Keratinocyte (primary cell): ENCODE data around the gene EGFR. TPM values are rescaled to one million over a fixed set of nuclear protein-coding genes. Genes with fewer than 3 reads are reported as not detected.

Source experiments
- DNase-seq: peaks from one replicate; pipeline ENCODE4 v3.0.0-alpha.2; 2011; ENCODE audit warnings: low read depth, missing footprints, low spot score
- FAIRE-seq: peaks from 2 replicates; lab custom pipeline; 2011; peaks lifted over from hg19 to GRCh38; lab: Jason Lieb, UNC
- H2AFZ ChIP-seq: 2 replicates; pipeline ENCODE4 v1.6.0; 2012; ENCODE audit warnings: low read length, control low read depth, inconsistent platforms; ENCODE audit not compliant: control insufficient read depth
- H3K27ac ChIP-seq: 2 replicates; pipeline ENCODE4 v1.5.1; 2011; ENCODE audit warnings: low read length; ENCODE audit not compliant: control insufficient read depth, insufficient read depth
- H3K27me3 ChIP-seq: 3 replicates; pipeline ENCODE4 v1.6.0; 2011; ENCODE audit warnings: low read length; ENCODE audit not compliant: control insufficient read depth, insufficient read depth; ENCODE audit errors: extremely low read depth
- H3K36me3 ChIP-seq, 2 experiments: 2 replicates in 1 of 2; 3 replicates in 1 of 2; pipeline ENCODE4 v1.5.1; 2011; ENCODE audit warnings: low read length in 2 of 2, mild to moderate bottlenecking in 1 of 2; ENCODE audit not compliant: control insufficient read depth in 2 of 2, insufficient read depth in 2 of 2; ENCODE audit errors: extremely low read depth in 1 of 2
- H3K4me1 ChIP-seq: 3 replicates; pipeline ENCODE4 v1.5.1; 2011; ENCODE audit warnings: low read length; ENCODE audit not compliant: control insufficient read depth, insufficient read depth; ENCODE audit errors: extremely low read depth
- H3K4me2 ChIP-seq: 3 replicates; pipeline ENCODE4 v1.6.0; 2011; ENCODE audit warnings: low read depth, low read length; ENCODE audit not compliant: control insufficient read depth, insufficient read depth; ENCODE audit errors: extremely low read depth
- H3K4me3 ChIP-seq, 3 experiments: fragments of 200-600 bp in 1 of 3; sonication (generic) in 1 of 3; 2 replicates in 2 of 3; 3 replicates in 1 of 3; pipeline ENCODE4 v1.5.1; 2011 to 2016; ENCODE audit warnings: low read length in 3 of 3, mild to moderate bottlenecking in 3 of 3, control low read depth in 2 of 3, inconsistent platforms in 1 of 3, low read depth in 1 of 3, mixed read lengths in 1 of 3, mixed run types in 1 of 3, moderate library complexity in 1 of 3; ENCODE audit not compliant: control insufficient read depth in 2 of 3, insufficient read depth in 2 of 3; ENCODE audit errors: extremely low read depth in 1 of 3
- H3K79me2 ChIP-seq: 2 replicates; pipeline ENCODE4 v1.6.0; 2012; ENCODE audit warnings: low read length; ENCODE audit not compliant: control insufficient read depth, insufficient read depth
- H3K9ac ChIP-seq: 3 replicates; pipeline ENCODE4 v1.6.0; 2011; ENCODE audit warnings: low read length; ENCODE audit not compliant: control insufficient read depth, insufficient read depth; ENCODE audit errors: extremely low read depth
- H3K9me1 ChIP-seq: 3 replicates; pipeline ENCODE4 v1.6.0; 2011; ENCODE audit warnings: low read length; ENCODE audit not compliant: control insufficient read depth, insufficient read depth; ENCODE audit errors: extremely low read depth
- H3K9me3 ChIP-seq: 2 replicates; pipeline ENCODE4 v1.5.1; 2012; ENCODE audit warnings: low read depth, low read length; ENCODE audit not compliant: control insufficient read depth
- H4K20me1 ChIP-seq: 3 replicates; pipeline ENCODE4 v1.6.0; 2011; ENCODE audit warnings: low read length; ENCODE audit not compliant: control insufficient read depth, insufficient read depth; ENCODE audit errors: extremely low read depth
- CTCF ChIP-seq, 3 experiments: IDR thresholded peaks in 1 of 3; conservative IDR thresholded peaks in 1 of 3; optimal IDR thresholded peaks in 1 of 3; 2 replicates in 2 of 3; 3 replicates in 1 of 3; pipeline versions ENCODE3 to v1.5.1; 2011; ENCODE audit warnings: low read length in 3 of 3, mild to moderate bottlenecking in 3 of 3, moderate library complexity in 2 of 3, control low read depth in 1 of 3, inconsistent platforms in 1 of 3; ENCODE audit not compliant: insufficient read depth in 2 of 3; ENCODE audit errors: extremely low read depth in 1 of 3
- EZH2 ChIP-seq: IDR thresholded peaks from one replicate; pipeline ENCODE4 v1.6.1; 2012; ENCODE audit warnings: inconsistent platforms, mild to moderate bottlenecking, low read length, moderate library complexity
- dilution Hi-C: fragments of 300-500 bp; cut with MboI; formaldehyde crosslinking; loops from one replicate; pipeline ENCODE4 v1.7.0; 2020; ENCODE audit warnings: low sequenced_read_pairs; ENCODE audit not compliant: extremely low pct_ligation_motif_present
- polyA plus RNA-seq, 5 experiments: library from polyadenylated mRNA; depleted of rRNA in 3 of 5; stranded (reverse) in 3 of 5; stranded (forward) in 1 of 5; unstranded in 1 of 5; fragments of >200 nt; gene quantifications; 1 replicate in 1 of 5; 2 replicates in 3 of 5; 3 replicates in 1 of 5; pipeline versions ENCODE4 v1.2.1 to v1.2.3, GENCODE V29; 2011 to 2012; ENCODE audit warnings: missing spikeins in 2 of 5, low read depth in 1 of 5, low replicate concordance in 1 of 5

EGFR gene
- polyA plus RNA-seq, 1 donor (not counting 4 experiments of a cell fraction or from before 2014, with no cell fraction given), result 120 TPM

GRCh38 chr7:55081472-55082227 lies 62.8 kb downstream of the EGFR start:
- Histone ChIP-seq H3K9ac (peak overlapping the region; percentile 8), H3K36me3 (peaks cover 32 to 56% of the 10 kb centered on the region in 2 experiments), H2AFZ (no peak overlapping the region), H3K27me3 (no peaks in the 10 kb centered on the region), H3K9me1 (peaks cover 11% of the 10 kb centered on the region), H4K20me1 (peaks cover 29% of the 10 kb centered on the region), H3K4me1 (peaks cover 59% of the 10 kb centered on the region), H3K4me2 (no peak overlapping the region), H3K27ac (peak overlapping the region; percentile 26), H3K9me3 (no peaks in the 10 kb centered on the region), H3K4me3 (no peak overlapping the region), H3K79me2 (peaks cover 98% of the 10 kb centered on the region)
- DNase-seq, result no peak
- FAIRE-seq, result no peak
- TF ChIP-seq CTCF (optimal IDR thresholded peaks at IDR 0.05 in 1 of 3, IDR thresholded peaks at IDR 0.05 in 1 of 3, conservative IDR thresholded peaks at IDR 0.05 in 1 of 3; ENCODE audit: extremely low read depth in 1 of 3, insufficient read depth in 2 of 3, low read length in 3 of 3) (no peak), EZH2 (no peak)
- dilution Hi-C loops, result no loop called here

GRCh38 chr7:55082228-55082603 lies 63.4 kb downstream of the EGFR start:
- Histone ChIP-seq H3K9me1 (peaks cover 11% of the 10 kb centered on the region), H3K79me2 (peaks cover 98% of the 10 kb centered on the region), H3K9ac (no peak overlapping the region), H3K27me3 (no peaks in the 10 kb centered on the region), H3K9me3 (no peaks in the 10 kb centered on the region), H3K36me3 (peaks cover 32 to 56% of the 10 kb centered on the region in 2 experiments), H4K20me1 (peaks cover 29% of the 10 kb centered on the region), H3K4me2 (no peak overlapping the region), H3K27ac (peak overlapping the region; percentile 13), H2AFZ (no peak overlapping the region), H3K4me1 (peaks cover 62% of the 10 kb centered on the region), H3K4me3 (no peak overlapping the region)
- DNase-seq (no peak), FAIRE-seq (peak; percentile 5)
- TF ChIP-seq CTCF (optimal IDR thresholded peaks at IDR 0.05 in 1 of 3, IDR thresholded peaks at IDR 0.05 in 1 of 3, conservative IDR thresholded peaks at IDR 0.05 in 1 of 3; ENCODE audit: extremely low read depth in 1 of 3, insufficient read depth in 2 of 3, low read length in 3 of 3), result no peak
- TF ChIP-seq EZH2, result no peak
- dilution Hi-C loops, result no loop called here
